ENCODE measurements around the gene AP2B1. TPM values are rescaled to one million over a fixed set of nuclear protein-coding genes. Genes with fewer than 3 reads are reported as not detected.
A peak's percentile ranks its signal among the peaks of the same experiment; 100 is the strongest.

Gene AP2B1
- total and polyA plus RNA-seq, 2 experiments from 2014 or later = 76.1 to 87.0 TPM

DNA sequence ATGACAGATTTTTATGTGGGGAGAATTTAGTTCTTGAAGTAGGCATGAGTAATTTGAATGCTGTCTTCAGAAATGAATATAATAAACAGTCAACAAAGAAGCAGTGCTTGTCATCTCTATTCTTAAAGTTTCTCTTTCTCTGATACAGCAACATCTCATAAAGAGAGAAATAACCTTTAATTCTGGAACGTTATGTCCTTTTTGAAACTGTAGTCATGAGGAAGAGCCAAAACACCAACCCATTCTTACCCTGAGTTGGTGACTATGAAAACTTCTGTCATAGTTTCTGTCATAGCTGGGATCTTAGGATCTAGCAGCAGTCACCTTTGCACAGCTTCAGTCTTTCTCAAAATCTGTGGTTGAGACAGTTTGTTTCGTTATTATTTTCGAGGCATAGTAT lies 129.1 kb downstream of the AP2B1 start:
- Histone ChIP-seq H3K27ac (no peak overlapping the region), H3K4me1 (ENCODE audit: insufficient read depth) (peaks cover 18% of the 10 kb centered on the region), H3K9me3 (ENCODE audit: low read depth) (no peaks in the 10 kb centered on the region), H2AFZ (no peak overlapping the region), H3K79me2 (no peaks in the 10 kb centered on the region), H3K4me3 (no peak overlapping the region), H3K4me2 (no peak overlapping the region), H3K27me3 (no peaks in the 10 kb centered on the region), H3K9me2 (replicated peaks; ENCODE audit: insufficient read depth) (no peaks in the 10 kb centered on the region), H3K36me3 (replicated peaks; ENCODE audit: insufficient read depth, low read depth) (peaks cover 3% of the 10 kb centered on the region), H4K20me1 (ENCODE audit: insufficient read depth, poor library complexity, severe bottlenecking) (no peaks in the 10 kb centered on the region)
- 95% methylated on average over 3 of the region's 3 CpGs for WGBS (ENCODE audit: low lambda C conversion rate, missing lambda C conversion rate)
- no peak for TF ChIP-seq EZH2 (IDR thresholded peaks at IDR 0.05; ENCODE audit: borderline replicate concordance)
- TF ChIP-seq, protein P1, sequence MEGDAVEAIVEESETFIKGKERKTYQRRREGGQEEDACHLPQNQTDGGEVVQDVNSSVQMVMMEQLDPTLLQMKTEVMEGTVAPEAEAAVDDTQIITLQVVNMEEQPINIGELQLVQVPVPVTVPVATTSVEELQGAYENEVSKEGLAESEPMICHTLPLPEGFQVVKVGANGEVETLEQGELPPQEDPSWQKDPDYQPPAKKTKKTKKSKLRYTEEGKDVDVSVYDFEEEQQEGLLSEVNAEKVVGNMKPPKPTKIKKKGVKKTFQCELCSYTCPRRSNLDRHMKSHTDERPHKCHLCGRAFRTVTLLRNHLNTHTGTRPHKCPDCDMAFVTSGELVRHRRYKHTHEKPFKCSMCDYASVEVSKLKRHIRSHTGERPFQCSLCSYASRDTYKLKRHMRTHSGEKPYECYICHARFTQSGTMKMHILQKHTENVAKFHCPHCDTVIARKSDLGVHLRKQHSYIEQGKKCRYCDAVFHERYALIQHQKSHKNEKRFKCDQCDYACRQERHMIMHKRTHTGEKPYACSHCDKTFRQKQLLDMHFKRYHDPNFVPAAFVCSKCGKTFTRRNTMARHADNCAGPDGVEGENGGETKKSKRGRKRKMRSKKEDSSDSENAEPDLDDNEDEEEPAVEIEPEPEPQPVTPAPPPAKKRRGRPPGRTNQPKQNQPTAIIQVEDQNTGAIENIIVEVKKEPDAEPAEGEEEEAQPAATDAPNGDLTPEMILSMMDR (IDR thresholded peaks at IDR 0.05; ENCODE audit: poor library complexity) = no peak
- no peak for TF ChIP-seq EZH2phosphoT487 (IDR thresholded peaks at IDR 0.05; ENCODE audit: low read depth, severe bottlenecking, unreplicated experiment)
- DNase-seq (ENCODE audit: low spot score) = no peak

- Histone ChIP-seq H3K79me2 (no peaks in the 10 kb centered on the region), H3K4me2 (no peak overlapping the region), H3K27me3 (no peaks in the 10 kb centered on the region), H3K27ac (peak overlapping the region; percentile 59), H3K9me3 (ENCODE audit: low read depth) (no peaks in the 10 kb centered on the region), H4K20me1 (ENCODE audit: insufficient read depth, poor library complexity, severe bottlenecking) (no peaks in the 10 kb centered on the region), H3K4me1 (ENCODE audit: insufficient read depth) (peaks cover 18% of the 10 kb centered on the region), H2AFZ (no peak overlapping the region), H3K4me3 (no peak overlapping the region), H3K36me3 (replicated peaks; ENCODE audit: insufficient read depth, low read depth) (peaks cover 3% of the 10 kb centered on the region), H3K9me2 (replicated peaks; ENCODE audit: insufficient read depth) (no peaks in the 10 kb centered on the region)
- no peak for DNase-seq (ENCODE audit: low spot score)
- TF ChIP-seq, protein P1 (IDR thresholded peaks at IDR 0.05; ENCODE audit: poor library complexity) = no peak
- TF ChIP-seq EZH2 (IDR thresholded peaks at IDR 0.05; ENCODE audit: borderline replicate concordance) (no peak), EZH2phosphoT487 (IDR thresholded peaks at IDR 0.05; ENCODE audit: low read depth, severe bottlenecking, unreplicated experiment) (no peak)
- WGBS (ENCODE audit: low lambda C conversion rate, missing lambda C conversion rate) = 64% methylated on average over 4 of the region's 4 CpGs
Measured at GRCh38 chr17:35716897-35717465, 129.9 kb downstream of the AP2B1 start.

DNA sequence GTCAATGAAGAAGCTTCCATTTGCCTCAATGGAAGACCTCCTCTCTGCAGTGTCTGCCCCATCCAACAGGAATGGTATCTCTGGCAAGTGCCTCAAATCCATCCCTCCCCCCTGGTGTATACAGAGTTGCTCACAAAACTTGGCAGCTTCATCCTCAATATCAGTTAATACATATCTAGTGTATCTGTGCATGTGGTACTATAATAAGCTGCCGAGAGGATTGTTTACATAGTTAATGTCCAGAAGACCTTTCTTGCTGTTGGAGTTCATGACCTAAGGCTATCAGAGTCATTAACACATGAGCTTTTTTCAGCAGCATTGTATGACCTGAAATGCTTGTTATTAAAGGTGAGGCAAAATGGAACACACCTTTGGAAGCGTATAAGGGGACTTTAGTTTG lies 130.4 kb downstream of the AP2B1 start:
- H4K20me1 ChIP-seq (ENCODE audit: insufficient read depth, poor library complexity, severe bottlenecking) = no peaks in the 10 kb centered on the region

More for the DNA sequence above, 130.4 kb downstream of the AP2B1 start:
- peak overlapping the region; percentile 59 for H3K27ac ChIP-seq
- H3K27me3 ChIP-seq = no peaks in the 10 kb centered on the region
- H3K4me2 ChIP-seq = no peak overlapping the region
- H3K4me1 ChIP-seq (ENCODE audit: insufficient read depth) = peaks cover 18% of the 10 kb centered on the region
- H3K36me3 ChIP-seq (replicated peaks; ENCODE audit: insufficient read depth, low read depth) = peaks cover 3% of the 10 kb centered on the region
- no peaks in the 10 kb centered on the region for H3K9me2 ChIP-seq (replicated peaks; ENCODE audit: insufficient read depth)
- no peaks in the 10 kb centered on the region for H3K9me3 ChIP-seq (ENCODE audit: low read depth)
- no peaks in the 10 kb centered on the region for H3K79me2 ChIP-seq
- TF ChIP-seq, protein P1 (IDR thresholded peaks at IDR 0.05; ENCODE audit: poor library complexity) = no peak
- no peak for TF ChIP-seq EZH2phosphoT487 (IDR thresholded peaks at IDR 0.05; ENCODE audit: low read depth, severe bottlenecking, unreplicated experiment)
- TF ChIP-seq EZH2 (IDR thresholded peaks at IDR 0.05; ENCODE audit: borderline replicate concordance) = no peak
- 52% methylated on average over 2 of the region's 2 CpGs for WGBS (ENCODE audit: low lambda C conversion rate, missing lambda C conversion rate)
- H2AFZ ChIP-seq = no peak overlapping the region
- DNase-seq (ENCODE audit: low spot score) = no peak
- no peak overlapping the region for H3K4me3 ChIP-seq
